Measurements from ENCODE around the gene OLFML2B.
"Not testable (repeated sequence)": the region's sequence is repeated elsewhere in the genome, so short reads cannot be mapped to it uniquely, and the experiment has no call there.

The OLFML2B gene

DNA sequence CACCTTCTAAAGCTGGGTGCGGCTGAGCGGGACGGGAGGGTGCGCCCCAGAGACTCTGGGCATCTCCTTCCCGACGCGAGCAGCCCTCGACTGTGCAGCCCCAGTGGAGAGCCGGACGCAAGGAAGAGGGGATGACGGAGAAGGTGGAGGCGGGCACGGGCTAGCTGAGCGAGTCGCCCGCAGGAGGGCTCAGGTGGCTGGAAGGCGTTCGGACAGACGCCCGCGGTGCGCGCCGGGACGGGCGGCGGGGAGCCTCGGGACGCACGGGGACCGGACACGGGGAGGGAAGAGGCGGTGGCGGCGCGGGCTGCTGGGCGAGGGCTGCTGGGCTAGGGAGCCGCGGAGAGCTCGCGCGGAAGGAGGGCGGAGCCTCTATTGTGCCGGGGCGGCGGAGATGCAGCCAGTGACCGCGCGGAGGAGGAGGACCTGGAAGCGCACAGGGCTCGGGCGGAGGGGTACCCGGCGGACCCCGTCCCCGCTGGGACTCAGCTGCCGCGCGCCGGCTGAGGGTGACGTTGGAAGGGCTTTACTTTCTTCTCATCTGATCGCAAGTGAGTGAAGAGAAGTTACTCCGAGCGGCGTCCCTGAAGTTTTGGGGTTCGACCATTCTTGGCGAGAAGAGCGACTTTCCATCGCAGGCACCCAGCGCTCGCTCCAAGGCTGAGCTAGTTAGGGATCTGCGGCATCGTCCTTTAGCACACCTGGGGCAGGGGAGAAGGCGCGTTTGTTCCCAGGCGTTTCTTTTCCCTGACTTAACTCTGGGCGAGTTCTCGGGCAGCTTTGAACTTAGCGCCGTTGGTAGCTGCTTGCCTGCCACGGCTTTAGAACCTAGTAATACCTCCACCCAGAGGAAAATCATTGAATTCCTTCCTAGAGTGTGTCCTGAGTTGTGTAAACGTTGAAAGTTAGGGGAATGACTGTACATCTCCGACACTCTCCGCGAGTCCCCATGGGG, at the start of gene OLFML2B:
Gene OLFML2B (minus strand): TSS at position 323 of the 955 bp plus-strand sequence. CDS start 439 bp downstream, outside the sequence.
- DNase-seq: peak; percentile 69

- DNase-seq: no peak
Observed at GRCh38 chr1:162072740-162073139, 49.1 kb upstream of the OLFML2B start.

DNA sequence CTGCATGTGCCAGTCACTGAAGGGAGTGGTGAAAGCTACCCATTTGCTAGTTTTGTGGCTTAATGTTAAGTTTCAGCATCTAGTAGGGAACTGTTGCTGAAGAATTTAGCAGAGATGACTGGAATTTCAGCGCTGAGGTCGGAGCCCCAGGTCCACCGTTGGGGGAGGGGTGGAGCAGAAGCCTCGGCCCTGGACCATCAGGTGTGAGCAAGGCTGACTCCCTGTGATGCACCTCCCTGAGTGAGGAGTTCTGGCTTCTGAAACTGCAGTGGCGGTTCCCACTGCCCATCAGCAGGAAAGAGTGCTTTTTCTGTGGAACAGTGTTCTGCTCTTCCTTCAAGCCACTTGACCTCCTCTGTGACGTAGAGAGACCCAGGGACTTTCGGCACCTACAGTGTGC, 47.2 kb upstream of the OLFML2B start:
- no peak for DNase-seq

DNA sequence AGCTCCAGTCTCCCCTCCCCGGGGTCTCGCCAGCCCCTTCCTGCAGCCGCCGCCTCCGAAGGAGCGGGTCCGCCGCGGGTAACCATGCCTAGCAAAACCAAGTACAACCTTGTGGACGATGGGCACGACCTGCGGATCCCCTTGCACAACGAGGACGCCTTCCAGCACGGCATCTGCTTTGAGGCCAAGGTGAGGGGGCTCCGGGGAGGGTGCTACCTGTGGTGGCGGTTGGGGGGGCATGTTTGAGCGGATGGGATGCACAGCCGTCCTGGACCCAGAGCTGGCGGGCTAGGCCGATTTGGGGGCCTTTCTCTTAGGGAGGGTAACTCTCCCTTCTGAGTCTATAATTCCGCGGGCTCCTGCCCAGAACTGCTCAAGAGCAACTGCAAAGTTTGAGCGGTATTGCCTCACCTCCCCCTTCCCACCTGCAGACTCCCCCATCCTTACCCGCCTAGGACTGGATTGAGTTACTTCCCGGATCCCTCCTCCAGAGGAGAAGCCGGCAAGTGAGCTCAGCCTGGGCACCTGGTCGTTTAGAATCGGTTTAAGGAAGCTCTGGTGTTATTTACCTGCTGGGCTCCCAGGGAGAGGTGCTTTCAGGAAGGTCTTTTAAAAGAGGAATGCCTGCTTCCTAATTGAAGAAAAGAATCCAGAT, 46.6 kb upstream of the OLFML2B start:
- DNase-seq: no peak

GRCh38 chr1:162069334-162070093, 45.8 kb upstream of the OLFML2B start, which contains the start of gene NOS1AP:
Gene NOS1AP, plus strand, starts transcription at chr1:162069691. Its CDS starts 487 bp downstream, at chr1:162070178.
- DNase-seq: peak; percentile 72

- no peak for DNase-seq
Observed at GRCh38 chr1:162068301-162068700, 44.6 kb upstream of the OLFML2B start.

- DNase-seq: no peak
Observed at GRCh38 chr1:162067466-162067865, 43.8 kb upstream of the OLFML2B start.

GRCh38 chr1:162066836-162067235, 43.2 kb upstream of the OLFML2B start:
- DNase-seq: not testable (repeated sequence)

GRCh38 chr1:162065016-162065415, 41.3 kb upstream of the OLFML2B start:
- no peak for DNase-seq

DNA sequence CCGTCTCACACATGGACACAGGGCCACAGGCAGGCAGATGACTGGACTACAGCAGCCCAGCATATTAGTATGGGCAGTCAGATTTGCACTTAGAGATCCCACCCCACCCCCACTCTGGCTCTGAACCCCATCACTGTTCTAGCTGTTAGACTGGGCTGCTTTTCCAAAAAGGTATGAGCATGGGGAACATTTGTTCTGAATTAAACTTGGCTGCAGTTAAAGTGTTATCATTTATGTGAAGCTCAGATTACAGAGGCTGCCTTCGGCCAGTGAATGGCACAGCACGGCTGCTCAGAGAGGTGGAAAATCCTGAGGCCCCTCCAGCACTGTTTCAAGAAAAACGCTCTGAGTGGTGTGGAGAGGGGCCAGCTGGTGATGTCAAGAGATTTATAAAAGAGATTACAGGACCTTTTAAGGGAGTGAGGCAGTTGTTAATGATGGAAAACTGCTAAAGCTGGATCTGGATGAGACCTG, 38.9 kb upstream of the OLFML2B start:
- DNase-seq: no peak

GRCh38 chr1:162060314-162060713, 36.6 kb upstream of the OLFML2B start:
- no peak for DNase-seq

DNA sequence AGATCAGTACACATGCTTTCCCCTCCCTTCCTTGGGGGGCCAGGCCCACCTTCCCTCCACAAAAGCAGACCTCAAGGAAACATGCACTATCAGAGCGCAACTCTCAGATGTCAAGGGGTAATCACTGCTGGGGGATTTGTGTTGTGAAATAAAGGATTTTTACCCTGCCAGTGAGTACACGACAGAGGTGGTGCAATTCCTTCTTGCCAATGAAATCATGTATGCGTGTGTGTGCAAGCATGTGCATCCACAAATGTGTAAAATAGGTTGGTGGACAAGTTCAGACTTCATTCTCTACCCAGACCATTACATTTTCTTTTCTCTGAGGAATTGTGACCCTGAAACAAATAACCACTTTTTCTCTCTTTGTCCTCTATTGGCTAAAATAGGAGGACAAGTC, 36.1 kb upstream of the OLFML2B start:
- no peak for DNase-seq

DNA sequence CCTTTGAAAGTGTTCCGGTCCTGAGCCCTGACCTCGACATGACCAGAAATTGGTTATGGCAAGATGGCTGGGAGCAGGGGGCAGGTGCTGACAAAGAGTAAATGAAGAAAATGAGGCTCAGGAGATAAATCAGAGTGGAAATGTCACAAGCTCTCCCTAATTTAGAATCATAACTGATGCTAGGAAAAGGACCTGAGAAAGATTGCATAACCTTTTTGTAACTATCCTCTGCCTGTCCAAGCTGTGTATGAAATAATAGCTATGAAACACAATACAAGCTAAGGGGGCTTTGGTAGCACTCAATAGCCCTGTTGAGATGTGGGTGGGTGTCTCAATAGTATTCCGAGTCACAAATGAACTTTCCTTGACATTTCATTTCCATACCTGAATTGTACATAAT, 32.9 kb upstream of the OLFML2B start:
- DNase-seq: no peak

DNA sequence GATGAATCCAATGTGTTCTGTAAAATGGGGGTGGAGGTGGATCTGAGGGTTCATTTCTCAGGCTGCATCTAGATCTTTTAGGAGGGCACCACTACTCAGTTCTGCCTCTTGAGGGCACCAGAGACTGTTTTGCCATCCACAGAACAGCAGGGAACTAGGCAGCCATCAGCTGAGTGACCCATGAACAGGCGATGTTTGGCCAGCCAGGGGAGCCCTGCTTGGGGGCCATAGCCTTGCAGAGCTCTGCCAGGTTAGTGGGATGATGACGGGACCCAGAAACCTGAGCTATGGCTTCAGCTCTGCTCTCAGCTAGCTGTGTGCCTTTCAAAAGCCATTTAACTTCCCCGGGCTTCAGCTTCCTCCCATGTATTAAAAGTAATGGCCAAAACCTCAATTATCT, 32.4 kb upstream of the OLFML2B start:
- DNase-seq: peak; percentile 74

DNA sequence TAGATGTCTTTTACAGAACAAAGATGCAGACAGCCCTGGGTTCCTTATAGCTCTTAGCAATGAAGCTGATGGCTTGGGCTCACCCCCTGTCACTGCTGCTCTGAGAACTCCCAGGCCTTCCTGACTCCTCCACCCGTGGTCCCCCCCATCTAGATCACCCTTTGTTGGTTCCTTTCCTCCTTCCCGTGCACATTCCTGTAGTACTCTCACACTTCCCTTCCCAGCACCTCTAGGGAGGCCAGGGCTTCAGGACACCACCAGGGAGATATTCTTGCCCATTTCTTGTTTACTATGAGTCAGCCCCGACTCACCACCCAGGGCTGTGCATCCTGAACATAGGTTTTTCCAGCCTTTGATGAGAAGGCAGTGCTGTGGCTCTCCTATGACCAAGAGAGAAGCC, 31.4 kb upstream of the OLFML2B start:
- DNase-seq: no peak

GRCh38 chr1:162053949-162054348, 30.3 kb upstream of the OLFML2B start:
- DNase-seq: not testable (repeated sequence)

DNA sequence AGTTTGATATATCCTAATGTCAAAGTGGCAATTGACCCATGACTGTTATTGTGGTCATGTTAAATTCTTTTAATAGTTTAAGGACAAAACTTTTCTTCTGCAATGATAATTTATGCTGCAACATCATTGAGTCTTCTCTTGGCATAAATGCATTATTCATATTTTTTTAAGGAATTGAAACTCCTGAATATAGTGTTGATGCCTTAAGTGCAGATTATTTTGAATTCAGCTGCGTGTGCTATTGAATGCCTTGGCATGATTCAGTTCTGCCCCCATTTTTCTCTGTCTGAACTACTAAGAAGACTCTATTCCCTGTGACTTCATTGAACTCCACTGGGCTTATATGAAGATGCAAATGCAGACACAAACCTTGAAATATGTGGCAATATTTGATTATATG, 23.3 kb upstream of the OLFML2B start:
- no peak for DNase-seq

- DNase-seq: no peak
Observed at GRCh38 chr1:162042361-162042760, 18.7 kb upstream of the OLFML2B start.

DNA sequence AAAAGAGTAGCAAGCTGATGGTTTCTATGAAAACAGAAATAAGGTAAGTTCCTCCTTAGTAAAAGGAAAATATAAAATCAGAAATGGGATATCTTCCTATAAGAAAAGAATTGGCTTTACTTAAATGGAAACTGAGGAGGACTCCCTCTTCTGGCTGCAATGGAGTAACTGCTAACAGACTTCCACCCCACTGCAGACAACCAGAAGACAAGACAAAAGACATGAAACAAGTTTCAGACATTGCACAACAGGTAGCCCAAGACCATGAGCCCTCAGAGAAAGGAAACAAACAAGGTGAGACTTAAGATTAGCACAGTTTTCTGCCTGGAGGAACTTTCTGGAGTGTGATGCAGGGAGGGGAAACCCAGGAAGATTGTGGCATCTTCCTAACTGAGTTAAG, 17.0 kb upstream of the OLFML2B start:
- DNase-seq: peak; percentile 36

- no peak for DNase-seq
Observed at GRCh38 chr1:162040001-162040400, 16.3 kb upstream of the OLFML2B start.

DNA sequence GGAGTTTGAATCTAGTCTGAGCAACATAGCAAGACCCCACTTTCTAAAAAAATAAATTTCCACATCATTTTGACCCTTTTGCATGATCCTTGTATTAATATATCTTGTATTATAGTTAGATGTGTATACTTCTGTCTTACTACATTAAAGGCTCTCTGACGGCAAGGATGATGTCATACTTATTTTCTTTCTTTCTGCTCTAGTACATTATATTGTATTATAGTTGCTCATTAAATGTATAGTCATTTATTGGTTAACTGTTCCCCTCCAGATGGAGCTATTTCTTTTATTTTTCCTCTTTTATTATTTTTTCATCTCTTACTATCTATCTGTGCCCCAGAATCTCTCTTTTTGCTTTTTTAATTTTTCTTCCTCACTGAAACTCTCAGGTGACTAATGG, 15.0 kb upstream of the OLFML2B start:
- no peak for DNase-seq

DNA sequence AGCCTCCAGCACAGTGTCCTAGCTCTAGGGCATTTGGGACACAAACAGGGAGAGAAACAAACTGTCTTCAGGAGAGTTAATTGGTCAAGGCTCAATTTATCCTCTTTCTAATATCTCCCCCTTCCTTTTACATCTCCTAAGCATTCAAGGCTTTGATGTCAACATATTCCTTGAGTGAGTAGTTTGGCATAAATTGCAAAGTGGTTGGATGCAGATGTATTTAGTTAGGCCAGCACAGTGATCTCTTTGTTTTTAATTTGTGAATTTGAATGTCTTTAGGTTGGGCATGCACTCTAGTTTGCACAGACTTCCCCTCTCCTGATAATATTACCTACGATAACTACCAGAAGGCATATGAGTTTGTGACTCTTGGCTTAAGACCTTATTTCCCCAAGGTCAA, 12.5 kb upstream of the OLFML2B start:
- DNase-seq: no peak

DNA sequence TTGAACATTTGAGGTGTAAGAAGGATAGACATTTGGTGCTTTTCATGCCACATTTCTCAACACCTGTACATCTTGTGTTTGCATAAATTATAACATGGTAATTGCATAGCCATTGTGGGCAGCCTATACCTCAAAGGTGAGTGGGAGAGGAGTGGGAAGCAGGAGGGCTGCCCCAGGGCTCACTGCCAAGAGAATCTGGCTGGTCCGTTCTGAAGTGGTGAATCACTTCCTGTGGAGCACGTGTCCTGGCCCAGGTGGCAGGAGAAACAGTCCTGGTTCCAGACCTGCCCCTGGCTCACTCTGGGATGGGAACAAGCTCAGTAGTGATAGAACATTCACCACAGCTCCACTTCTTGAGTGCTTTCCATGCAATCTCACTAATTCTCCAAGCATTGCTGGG, 11.6 kb upstream of the OLFML2B start:
- DNase-seq: no peak

Measured in hematopoietic multipotent progenitor cell treated with erythropoietin and hydrocortisone succinate and interleukin-3 and kit ligand, for 8 days (in vitro differentiated cells).